GM23248 (cell line): Measurements from ENCODE around the gene CLPSL2.

Experiments used
- EZH2 ChIP-seq: fragments of 200-600 bp; sonication (generic); IDR thresholded peaks from 2 replicates; pipeline ENCODE4 v1.6.1; 2018; ENCODE audit warnings: antibody characterized with exemption, mild to moderate bottlenecking; ENCODE audit not compliant: insufficient read depth, poor library complexity, severe bottlenecking
- EZH2phosphoT487 ChIP-seq: fragments of 200-600 bp; sonication (generic); IDR thresholded peaks from 2 replicates; pipeline ENCODE4 v1.6.1; 2018; ENCODE audit warnings: antibody characterized with exemption, moderate library complexity, mild to moderate bottlenecking, low read depth; ENCODE audit not compliant: insufficient read depth

GRCh38 chr6:35739645-35740524, 36.5 kb upstream of the CLPSL2 start:
- TF ChIP-seq EZH2 (no peak), EZH2phosphoT487 (no peak)
